ENCODE data around the gene UBE2O.

UBE2O gene

DNA sequence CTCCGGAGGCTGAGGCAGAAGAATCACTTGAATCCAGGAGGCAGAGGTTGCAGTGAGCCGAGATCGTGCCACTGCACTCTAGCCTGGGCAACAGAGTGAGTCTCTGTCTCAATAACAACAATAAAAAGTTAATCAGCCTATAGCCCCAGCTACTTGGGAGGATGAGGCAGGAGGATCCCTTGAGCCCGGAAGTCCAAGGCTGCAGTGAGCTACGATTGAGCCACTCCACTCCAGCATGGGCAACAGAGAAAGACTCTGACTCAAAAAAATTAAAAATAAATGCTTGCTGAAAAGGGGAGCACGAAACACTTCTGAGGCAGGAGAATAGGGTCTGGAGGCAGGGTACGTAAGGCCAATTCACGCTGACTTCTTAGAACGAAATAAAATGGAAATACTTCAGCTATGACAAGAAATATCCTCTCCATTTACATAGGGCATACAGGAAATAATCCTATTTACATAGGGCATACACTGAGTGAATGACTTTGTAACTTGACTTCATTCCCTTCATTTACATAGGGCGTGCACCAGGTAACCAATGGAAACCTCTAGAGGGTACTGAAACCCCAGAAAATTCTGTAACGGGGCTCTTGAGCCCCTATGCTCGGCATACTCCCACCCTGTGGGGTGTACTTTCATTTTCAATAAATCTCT, 96.0 kb downstream of the UBE2O start:
- Mint-ChIP-seq H3K27me3 (ENCODE audit: low read depth) (no peaks in the 10 kb centered on the region), H3K4me3 (peak overlapping the region in 1 of 3 experiments; percentile 46), H3K27ac (no peak overlapping the region), H3K36me3 (ENCODE audit: low read depth) (peaks cover 2% of the 10 kb centered on the region), H3K9me3 (no peaks in the 10 kb centered on the region), H3K4me1 (peaks cover 11% of the 10 kb centered on the region)
- TF ChIP-seq CTCF (IDR thresholded peaks at IDR 0.05; ENCODE audit: unreplicated experiment in 3 of 3), result no peak

DNA sequence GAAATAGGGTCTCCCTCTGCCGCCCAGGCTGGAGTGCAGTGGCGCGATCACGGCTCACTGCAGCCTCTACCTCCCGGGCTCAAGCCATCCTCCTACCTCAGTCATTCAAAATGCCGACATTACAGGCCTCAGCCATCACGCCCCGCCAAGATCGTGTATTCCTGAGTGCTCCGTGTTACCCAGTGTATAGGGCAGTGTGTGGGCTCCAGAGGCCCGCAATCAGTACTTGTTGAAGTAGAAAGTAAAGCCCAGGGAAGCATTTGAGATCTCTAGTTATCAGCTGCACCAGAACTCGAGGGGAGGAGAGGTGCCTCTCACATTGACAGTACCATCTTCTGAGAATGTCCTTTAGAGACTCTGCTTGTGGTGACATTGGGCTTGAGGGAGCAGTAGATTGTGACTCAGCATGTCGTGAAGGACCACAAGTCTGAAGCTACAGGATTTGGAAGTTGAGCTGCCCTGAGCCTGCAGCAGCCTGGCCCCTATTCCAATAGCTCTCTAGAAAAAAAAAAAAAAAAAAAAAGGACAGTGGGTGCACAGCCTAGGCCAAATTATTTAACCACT, 98.1 kb downstream of the UBE2O start:
- Mint-ChIP-seq H3K4me3 (peak overlapping the region; percentile 83 to 91 (median 91)), H3K4me1 (peaks cover 9% of the 10 kb centered on the region), H3K36me3 (ENCODE audit: low read depth) (peaks cover 6% of the 10 kb centered on the region), H3K27ac (peak overlapping the region; percentile 83 to 99 (median 97)), H3K27me3 (ENCODE audit: low read depth) (no peaks in the 10 kb centered on the region), H3K9me3 (no peaks in the 10 kb centered on the region)
- no peak for TF ChIP-seq CTCF (IDR thresholded peaks at IDR 0.05; ENCODE audit: unreplicated experiment in 3 of 3)

DNA sequence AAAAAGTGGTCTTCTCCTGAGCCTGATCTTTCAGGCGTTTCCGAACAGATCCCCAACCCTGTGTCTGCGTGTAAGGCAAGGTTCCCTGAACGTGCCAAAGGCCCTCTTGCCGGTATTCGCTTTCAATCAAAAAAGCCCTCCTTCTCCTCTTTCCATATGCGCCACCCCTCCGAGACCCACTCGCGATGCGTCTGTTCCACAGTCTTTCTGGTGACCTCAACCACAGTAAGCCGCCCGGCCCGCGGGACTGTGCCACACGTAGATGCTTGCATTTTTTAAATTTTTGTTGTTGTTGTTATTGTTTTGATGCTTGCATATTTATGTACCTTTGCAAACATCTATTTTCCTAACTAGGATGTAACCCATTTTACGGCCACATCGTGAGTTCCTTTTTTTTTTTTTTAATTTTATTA, 98.6 kb downstream of the UBE2O start:
- Mint-ChIP-seq H3K36me3 (ENCODE audit: low read depth) (peaks cover 6% of the 10 kb centered on the region), H3K9me3 (no peaks in the 10 kb centered on the region), H3K27me3 (ENCODE audit: low read depth) (no peaks in the 10 kb centered on the region), H3K4me1 (peaks cover 9% of the 10 kb centered on the region), H3K27ac (peak overlapping the region; percentile 97 to 99 (median 99)), H3K4me3 (peak overlapping the region; percentile 91 to 93 (median 91))
- no peak for TF ChIP-seq CTCF (IDR thresholded peaks at IDR 0.05; ENCODE audit: unreplicated experiment in 3 of 3)

- H3K36me3 Mint-ChIP-seq (ENCODE audit: low read depth), result peaks cover 6% of the 10 kb centered on the region
- no peaks in the 10 kb centered on the region for H3K27me3 Mint-ChIP-seq (ENCODE audit: low read depth)
- peak within 1 kb of the TSS; percentile 91 to 95 (median 95) for H3K4me3 Mint-ChIP-seq
- peak; percentile 36 to 53 (median 37) for TF ChIP-seq CTCF (IDR thresholded peaks at IDR 0.05; ENCODE audit: unreplicated experiment in 3 of 3)
- no peaks in the 10 kb centered on the region for H3K9me3 Mint-ChIP-seq
- H3K4me1 Mint-ChIP-seq, result peaks cover 9% of the 10 kb centered on the region
- H3K27ac Mint-ChIP-seq, result peak within 1 kb of the TSS; percentile 97 to 99 (median 99)
Observed at GRCh38 chr17:76353599-76354316, 99.2 kb downstream of the UBE2O start, which contains the start of gene PRPSAP1. Gene PRPSAP1, minus strand, starts transcription at chr17:76353916. Its CDS starts 213 bp downstream, at chr17:76353703.

- Mint-ChIP-seq H3K36me3 (ENCODE audit: low read depth) (peaks cover 6% of the 10 kb centered on the region), H3K27ac (peak overlapping the region; percentile 68 to 99 (median 85)), H3K4me3 (peak overlapping the region; percentile 91 to 95 (median 95)), H3K9me3 (no peaks in the 10 kb centered on the region), H3K27me3 (ENCODE audit: low read depth) (no peaks in the 10 kb centered on the region), H3K4me1 (peaks cover 9% of the 10 kb centered on the region)
- no peak for TF ChIP-seq CTCF (IDR thresholded peaks at IDR 0.05; ENCODE audit: unreplicated experiment in 3 of 3)
Observed at GRCh38 chr17:76353004-76353598, 99.9 kb downstream of the UBE2O start.
